ENCODE measurements around the gene CD84. TPM values are rescaled to one million over a fixed set of nuclear protein-coding genes. Genes with fewer than 3 reads are reported as not detected.

Gene CD84
- total and polyA plus RNA-seq, 2 experiments from 2014 or later = 0.23 to 0.74 TPM

- Histone ChIP-seq H3K27me3 (no peaks in the 10 kb centered on the region), H4K20me1 (ENCODE audit: insufficient read depth, poor library complexity, severe bottlenecking) (no peaks in the 10 kb centered on the region), H3K4me2 (no peak overlapping the region), H3K9me3 (ENCODE audit: low read depth) (no peaks in the 10 kb centered on the region), H3K79me2 (no peaks in the 10 kb centered on the region), H3K36me3 (replicated peaks; ENCODE audit: insufficient read depth, low read depth) (no peaks in the 10 kb centered on the region), H3K4me3 (no peak overlapping the region), H2AFZ (no peak overlapping the region), H3K27ac (no peak overlapping the region), H3K4me1 (ENCODE audit: insufficient read depth) (no peaks in the 10 kb centered on the region), H3K9me2 (replicated peaks; ENCODE audit: insufficient read depth) (no peaks in the 10 kb centered on the region)
- TF ChIP-seq EZH2phosphoT487 (IDR thresholded peaks at IDR 0.05; ENCODE audit: low read depth, severe bottlenecking, unreplicated experiment) = no peak
- no peak for TF ChIP-seq EZH2 (IDR thresholded peaks at IDR 0.05; ENCODE audit: borderline replicate concordance)
- no peak for TF ChIP-seq CTCF (IDR thresholded peaks at IDR 0.05; ENCODE audit: poor library complexity)
- no peak for DNase-seq (ENCODE audit: low spot score)
- WGBS (ENCODE audit: low lambda C conversion rate, missing lambda C conversion rate) = 75% methylated on average over 2 of the region's 2 CpGs
These were observed 74.6 kb downstream of the CD84 start for GRCh38 chr1:160504651-160505050.

- Histone ChIP-seq H3K9me3 (ENCODE audit: low read depth) (no peaks in the 10 kb centered on the region), H3K4me2 (no peak overlapping the region), H3K79me2 (no peaks in the 10 kb centered on the region), H2AFZ (no peak overlapping the region), H3K36me3 (replicated peaks; ENCODE audit: insufficient read depth, low read depth) (no peaks in the 10 kb centered on the region), H3K4me3 (no peak overlapping the region), H4K20me1 (ENCODE audit: insufficient read depth, poor library complexity, severe bottlenecking) (no peaks in the 10 kb centered on the region), H3K4me1 (ENCODE audit: insufficient read depth) (no peaks in the 10 kb centered on the region), H3K27me3 (no peaks in the 10 kb centered on the region), H3K9me2 (replicated peaks; ENCODE audit: insufficient read depth) (no peaks in the 10 kb centered on the region), H3K27ac (no peak overlapping the region)
- 98% methylated on average over 6 of the region's 6 CpGs for WGBS (ENCODE audit: low lambda C conversion rate, missing lambda C conversion rate)
- TF ChIP-seq CTCF (IDR thresholded peaks at IDR 0.05; ENCODE audit: poor library complexity) (no peak), EZH2 (IDR thresholded peaks at IDR 0.05; ENCODE audit: borderline replicate concordance) (no peak), EZH2phosphoT487 (IDR thresholded peaks at IDR 0.05; ENCODE audit: low read depth, severe bottlenecking, unreplicated experiment) (no peak)
- DNase-seq (ENCODE audit: low spot score) = no peak
These were observed 76.2 kb downstream of the CD84 start for GRCh38 chr1:160503087-160503486.

GRCh38 chr1:160500321-160500990 lies 78.8 kb downstream of the CD84 start:
- DNase-seq (ENCODE audit: low spot score) = no peak
- H3K9me3 ChIP-seq (ENCODE audit: low read depth) = no peaks in the 10 kb centered on the region
- TF ChIP-seq EZH2 (IDR thresholded peaks at IDR 0.05; ENCODE audit: borderline replicate concordance) = no peak
- TF ChIP-seq EZH2phosphoT487 (IDR thresholded peaks at IDR 0.05; ENCODE audit: low read depth, severe bottlenecking, unreplicated experiment) = no peak
- no peak for TF ChIP-seq CTCF (IDR thresholded peaks at IDR 0.05; ENCODE audit: poor library complexity)
- no peaks in the 10 kb centered on the region for H3K9me2 ChIP-seq (replicated peaks; ENCODE audit: insufficient read depth)
- no peak overlapping the region for H3K27ac ChIP-seq
- no peaks in the 10 kb centered on the region for H3K79me2 ChIP-seq
- no peaks in the 10 kb centered on the region for H3K36me3 ChIP-seq (replicated peaks; ENCODE audit: insufficient read depth, low read depth)
- H3K27me3 ChIP-seq = no peaks in the 10 kb centered on the region
- H4K20me1 ChIP-seq (ENCODE audit: insufficient read depth, poor library complexity, severe bottlenecking) = no peaks in the 10 kb centered on the region
- H3K4me1 ChIP-seq (ENCODE audit: insufficient read depth) = no peaks in the 10 kb centered on the region
- no peak overlapping the region for H3K4me2 ChIP-seq
- 56% methylated on average over 1 of the region's 1 CpG for WGBS (ENCODE audit: low lambda C conversion rate, missing lambda C conversion rate)
- no peak overlapping the region for H3K4me3 ChIP-seq
- no peak overlapping the region for H2AFZ ChIP-seq
